ENCODE results near the gene PSME3IP1.
"Not testable (repeated sequence)": the region's sequence is repeated elsewhere in the genome, so short reads cannot be mapped to it uniquely, and the experiment has no call there.

Gene PSME3IP1

DNA sequence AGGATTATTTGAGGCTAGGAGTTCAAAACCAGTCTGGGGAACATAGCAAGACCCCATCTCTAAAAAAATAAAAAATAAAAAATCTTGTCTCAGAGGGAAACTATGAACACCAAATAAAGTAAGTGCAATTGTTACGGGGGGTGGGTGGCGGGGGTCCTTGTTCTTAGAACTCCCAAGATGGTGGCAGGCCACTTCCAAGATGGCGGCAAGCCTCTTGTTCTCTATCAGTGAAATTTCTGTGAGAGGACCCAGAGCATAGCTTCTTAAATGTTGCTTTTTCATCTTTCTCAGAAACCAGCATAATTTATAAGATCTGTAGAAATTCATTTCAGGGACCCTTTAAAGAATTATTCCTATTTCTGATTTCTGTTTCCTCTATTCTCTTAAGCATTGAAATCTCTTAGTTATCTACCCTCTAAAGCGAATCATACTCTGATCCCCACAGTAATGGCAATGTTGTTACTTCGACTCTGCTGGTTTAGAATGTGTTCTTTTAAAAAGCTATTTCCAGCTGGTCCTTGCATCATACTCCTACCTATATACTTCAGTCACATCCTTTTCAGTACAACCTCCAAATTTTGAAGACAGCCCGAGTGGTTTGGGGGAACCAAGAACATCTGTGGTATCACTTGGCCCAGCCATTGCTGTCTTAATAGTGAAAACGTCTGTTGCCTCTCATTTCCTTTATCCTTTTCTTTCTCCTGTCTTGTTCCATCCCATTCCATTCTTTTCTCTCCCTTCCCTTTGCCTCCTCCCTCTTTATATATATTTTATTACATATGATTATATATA, 16.5 kb upstream of the PSME3IP1 start:
- Histone ChIP-seq H3K27me3 (no peaks in the 10 kb centered on the region), H3K27ac (no peak overlapping the region), H3K4me3 (ENCODE audit: low read depth in 1 of 2, low read length in 1 of 2) (no peak overlapping the region), H3K4me1 (ENCODE audit: control insufficient read depth in 1 of 2, insufficient read depth in 1 of 2, low read depth in 1 of 2, low read length in 1 of 2) (no peaks in the 10 kb centered on the region), H3K9me3 (no peaks in the 10 kb centered on the region), H3K36me3 (peaks cover 28% of the 10 kb centered on the region)
- TF ChIP-seq, protein P1, sequence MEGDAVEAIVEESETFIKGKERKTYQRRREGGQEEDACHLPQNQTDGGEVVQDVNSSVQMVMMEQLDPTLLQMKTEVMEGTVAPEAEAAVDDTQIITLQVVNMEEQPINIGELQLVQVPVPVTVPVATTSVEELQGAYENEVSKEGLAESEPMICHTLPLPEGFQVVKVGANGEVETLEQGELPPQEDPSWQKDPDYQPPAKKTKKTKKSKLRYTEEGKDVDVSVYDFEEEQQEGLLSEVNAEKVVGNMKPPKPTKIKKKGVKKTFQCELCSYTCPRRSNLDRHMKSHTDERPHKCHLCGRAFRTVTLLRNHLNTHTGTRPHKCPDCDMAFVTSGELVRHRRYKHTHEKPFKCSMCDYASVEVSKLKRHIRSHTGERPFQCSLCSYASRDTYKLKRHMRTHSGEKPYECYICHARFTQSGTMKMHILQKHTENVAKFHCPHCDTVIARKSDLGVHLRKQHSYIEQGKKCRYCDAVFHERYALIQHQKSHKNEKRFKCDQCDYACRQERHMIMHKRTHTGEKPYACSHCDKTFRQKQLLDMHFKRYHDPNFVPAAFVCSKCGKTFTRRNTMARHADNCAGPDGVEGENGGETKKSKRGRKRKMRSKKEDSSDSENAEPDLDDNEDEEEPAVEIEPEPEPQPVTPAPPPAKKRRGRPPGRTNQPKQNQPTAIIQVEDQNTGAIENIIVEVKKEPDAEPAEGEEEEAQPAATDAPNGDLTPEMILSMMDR (IDR thresholded peaks at IDR 0.05) = no peak

- H3K4me1 ChIP-seq (ENCODE audit: control insufficient read depth in 1 of 2, insufficient read depth in 1 of 2, low read depth in 1 of 2, low read length in 1 of 2); H3K9me3 ChIP-seq; H3K27ac ChIP-seq; H3K4me3 ChIP-seq (ENCODE audit: low read depth in 1 of 2, low read length in 1 of 2); H3K27me3 ChIP-seq: not testable (repeated sequence)
- peaks cover 15% of the 10 kb centered on the region for H3K36me3 ChIP-seq
These were observed 15.1 kb upstream of the PSME3IP1 start for GRCh38 chr16:57200926-57201325.

DNA sequence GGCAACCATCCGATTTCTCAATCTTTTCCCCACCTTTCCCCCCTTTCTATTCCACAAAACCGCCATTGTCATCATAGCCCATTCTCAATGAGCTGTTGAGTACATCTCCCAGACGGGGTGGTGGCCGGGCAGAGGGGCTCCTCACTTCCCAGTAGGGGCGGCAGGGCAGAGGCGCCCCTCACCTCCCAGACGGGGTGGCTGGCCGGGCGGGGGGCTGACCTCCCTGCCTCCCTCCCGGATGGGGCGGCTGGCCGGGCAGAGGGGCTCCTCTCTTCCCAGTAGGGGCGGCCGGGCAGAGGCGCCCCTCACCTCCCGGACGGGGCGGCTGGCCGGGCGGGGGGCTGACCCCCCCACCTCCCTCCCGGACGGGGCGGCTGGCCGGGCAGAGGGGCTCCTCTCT, 14.5 kb upstream of the PSME3IP1 start:
- not testable (repeated sequence) for H3K36me3 ChIP-seq; H3K27me3 ChIP-seq; H3K27ac ChIP-seq; H3K4me3 ChIP-seq (ENCODE audit: low read depth in 1 of 2, low read length in 1 of 2); H3K9me3 ChIP-seq; H3K4me1 ChIP-seq (ENCODE audit: control insufficient read depth in 1 of 2, insufficient read depth in 1 of 2, low read depth in 1 of 2, low read length in 1 of 2)

- no peaks in the 10 kb centered on the region for H3K27me3 ChIP-seq
- H3K27ac ChIP-seq = no peak overlapping the region
- H3K4me1 ChIP-seq (ENCODE audit: control insufficient read depth in 1 of 2, insufficient read depth in 1 of 2, low read depth in 1 of 2, low read length in 1 of 2) = no peaks in the 10 kb centered on the region
- H3K36me3 ChIP-seq = no peaks in the 10 kb centered on the region
- no peak overlapping the region for H3K4me3 ChIP-seq (ENCODE audit: low read depth in 1 of 2, low read length in 1 of 2)
- no peaks in the 10 kb centered on the region for H3K9me3 ChIP-seq
- TF ChIP-seq, protein P1 (IDR thresholded peaks at IDR 0.05) = no peak
These were observed 10.9 kb upstream of the PSME3IP1 start for GRCh38 chr16:57196753-57197152.

GRCh38 chr16:57196286-57196685, 10.4 kb upstream of the PSME3IP1 start:
- Histone ChIP-seq H3K9me3 (no peaks in the 10 kb centered on the region), H3K4me1 (ENCODE audit: control insufficient read depth in 1 of 2, insufficient read depth in 1 of 2, low read depth in 1 of 2, low read length in 1 of 2) (no peaks in the 10 kb centered on the region), H3K27me3 (no peaks in the 10 kb centered on the region), H3K36me3 (no peaks in the 10 kb centered on the region), H3K4me3 (ENCODE audit: low read depth in 1 of 2, low read length in 1 of 2) (no peak overlapping the region), H3K27ac (no peak overlapping the region)
- TF ChIP-seq, protein P1 (IDR thresholded peaks at IDR 0.05) = no peak

- Histone ChIP-seq H3K27me3 (no peaks in the 10 kb centered on the region), H3K4me3 (ENCODE audit: low read depth in 1 of 2, low read length in 1 of 2) (no peak overlapping the region), H3K27ac (no peak overlapping the region), H3K9me3 (no peaks in the 10 kb centered on the region), H3K36me3 (no peaks in the 10 kb centered on the region), H3K4me1 (ENCODE audit: control insufficient read depth in 1 of 2, insufficient read depth in 1 of 2, low read depth in 1 of 2, low read length in 1 of 2) (no peaks in the 10 kb centered on the region)
- TF ChIP-seq, protein P1 (IDR thresholded peaks at IDR 0.05) = no peak
These were observed 8.7 kb upstream of the PSME3IP1 start for GRCh38 chr16:57194512-57194911.

Data from neutrophil (primary cell).